ENCODE results near the gene SIL1.
"Not testable (repeated sequence)": the region's sequence is repeated elsewhere in the genome, so short reads cannot be mapped to it uniquely, and the experiment has no call there.

SIL1 gene

GRCh38 chr5:139171779-139172404, 26.3 kb downstream of the SIL1 start:
- no peak for DNase-seq

- no peak for DNase-seq
Measured at GRCh38 chr5:139167952-139168720, 30.0 kb downstream of the SIL1 start.

DNA sequence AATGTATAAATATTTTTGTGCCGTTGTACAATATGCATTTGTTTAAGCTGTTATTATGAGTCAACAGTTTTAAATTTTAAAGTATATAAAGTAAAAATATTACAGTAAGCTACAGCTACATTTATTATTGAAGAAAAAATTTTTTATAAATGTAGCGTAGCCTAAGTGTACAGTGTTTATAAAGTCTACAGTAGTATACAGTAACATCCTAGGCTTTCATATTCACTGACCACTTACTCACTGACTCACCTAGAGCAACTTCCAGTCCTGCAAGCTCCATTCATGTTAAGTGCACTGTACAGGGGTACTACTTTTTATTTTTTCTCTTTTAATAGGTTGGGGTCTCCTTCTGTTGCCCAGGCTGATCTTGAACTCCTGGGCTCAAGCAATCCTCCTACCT, 30.6 kb downstream of the SIL1 start:
- no peak for DNase-seq

DNA sequence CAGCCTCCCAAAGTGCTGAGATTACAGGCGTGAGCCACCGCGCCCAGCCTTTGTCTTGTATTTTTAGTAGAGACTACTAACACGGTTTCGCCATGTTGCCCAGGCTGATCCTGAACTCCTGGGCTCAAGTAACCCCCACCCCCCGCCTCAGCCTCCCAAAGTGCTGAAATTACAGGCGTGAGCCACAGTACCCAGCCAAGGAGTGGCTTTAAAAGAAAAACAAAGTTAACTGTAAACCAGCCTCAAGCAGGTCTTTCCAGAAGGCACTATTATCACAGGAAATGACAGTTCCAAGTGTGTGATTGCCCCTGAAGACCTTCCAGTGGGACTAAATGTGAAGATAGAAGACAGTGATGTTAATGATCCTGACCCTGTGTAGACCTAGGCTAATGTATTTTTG, 31.1 kb downstream of the SIL1 start:
- no peak for DNase-seq

DNA sequence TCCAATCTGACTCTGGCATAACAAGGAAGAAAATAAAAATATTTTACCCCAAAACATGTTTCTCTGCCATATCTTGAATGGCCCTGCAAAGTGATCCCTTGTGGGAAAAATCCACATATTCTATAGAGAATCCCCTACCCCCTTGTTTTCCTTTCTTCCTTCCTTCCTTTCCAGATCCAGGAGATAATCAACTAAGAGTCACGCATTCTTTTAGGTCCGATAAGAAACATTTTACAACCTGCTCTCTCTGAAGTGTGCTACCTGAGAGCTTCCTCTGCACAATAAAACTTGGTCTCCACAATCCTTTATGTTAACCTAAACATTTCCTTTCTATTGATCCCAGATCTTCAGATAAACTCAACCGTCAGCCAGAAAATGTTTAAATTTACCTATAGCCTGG, 33.3 kb downstream of the SIL1 start:
- not testable (repeated sequence) for DNase-seq

DNA sequence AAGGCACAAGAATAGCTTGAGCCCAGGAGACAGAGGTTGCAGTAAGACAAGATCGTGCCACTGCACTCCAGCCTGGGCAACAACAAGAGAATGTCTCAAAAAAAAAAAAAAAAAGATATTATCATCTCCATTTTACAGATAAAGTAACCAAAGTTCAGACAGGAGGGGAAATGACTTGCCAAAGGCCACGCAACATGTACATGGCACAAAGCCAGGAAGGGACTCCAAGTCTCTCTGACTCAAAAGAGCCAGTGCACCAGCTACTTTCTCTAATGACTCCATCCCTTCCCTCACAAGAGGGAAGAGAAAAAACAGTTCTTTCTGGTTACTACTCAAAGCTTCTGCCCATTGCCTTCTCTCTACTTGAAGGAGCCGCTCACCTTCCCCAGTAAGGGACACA, 34.1 kb downstream of the SIL1 start:
- DNase-seq, result no peak

GRCh38 chr5:139162448-139162847, 35.7 kb downstream of the SIL1 start:
- DNase-seq, result no peak

DNA sequence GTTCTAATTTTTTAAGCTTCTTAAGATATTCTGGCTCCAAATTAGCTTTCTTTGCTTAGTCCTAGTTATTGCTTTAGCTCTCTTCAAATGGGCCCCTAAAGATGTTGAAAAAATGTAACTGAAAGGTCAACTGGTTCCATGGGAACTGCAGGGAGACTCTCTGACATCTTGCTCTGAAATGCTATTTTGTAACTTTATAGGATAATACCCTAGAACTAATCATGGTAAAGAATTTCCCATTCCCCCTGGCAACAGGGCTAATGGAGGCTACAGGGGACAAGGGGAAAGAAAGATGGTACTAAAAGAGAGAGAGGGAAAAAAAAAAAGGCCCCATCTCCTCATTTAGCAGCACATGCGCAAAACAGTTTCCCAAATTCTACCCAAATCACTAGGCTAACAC, 39.4 kb downstream of the SIL1 start:
- no peak for DNase-seq

GRCh38 chr5:139157556-139157955, 40.6 kb downstream of the SIL1 start:
- no peak for DNase-seq

- DNase-seq, result no peak
Measured at GRCh38 chr5:139156814-139157213, 41.4 kb downstream of the SIL1 start.

DNA sequence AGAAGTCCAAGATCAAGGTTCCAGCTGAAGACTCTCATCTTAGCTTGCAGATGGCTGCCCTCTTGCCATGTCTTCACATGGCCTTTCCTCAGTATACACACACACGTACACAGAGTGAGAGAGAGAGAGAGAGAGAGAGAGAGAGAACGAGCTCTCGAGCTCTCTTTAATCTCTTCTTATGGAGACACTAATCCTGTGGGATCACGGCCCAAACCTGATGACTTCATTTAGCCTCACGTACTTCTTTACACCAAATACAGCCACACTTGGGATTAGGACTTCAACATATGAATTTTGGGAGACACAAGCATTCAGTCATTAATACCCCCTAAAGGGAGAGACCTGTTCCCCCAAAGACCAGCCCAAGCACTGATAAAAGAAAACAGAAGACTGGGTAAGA, 42.8 kb downstream of the SIL1 start:
- DNase-seq, result no peak

DNA sequence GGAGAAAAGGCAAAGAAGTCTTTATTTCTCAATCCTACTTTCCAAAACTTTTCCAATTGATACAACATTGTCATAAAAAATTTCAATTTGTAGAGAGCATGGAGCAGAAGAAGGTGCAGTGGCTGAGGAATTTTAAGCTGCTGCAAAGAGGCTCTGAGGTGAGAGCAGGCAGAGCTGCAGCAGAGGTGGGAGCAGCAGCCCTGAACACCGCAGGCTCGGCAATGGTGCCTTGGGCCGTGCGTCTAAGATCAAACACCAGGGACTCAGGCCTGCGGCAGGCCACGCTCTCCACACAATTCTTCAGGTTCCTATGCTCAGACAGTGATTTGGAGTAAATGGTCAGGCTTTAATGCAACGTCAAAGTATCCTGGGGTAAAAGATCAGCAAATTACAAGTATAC, 46.3 kb downstream of the SIL1 start:
- no peak for DNase-seq

- no peak for DNase-seq
Measured at GRCh38 chr5:139150367-139150999, 47.7 kb downstream of the SIL1 start.

DNA sequence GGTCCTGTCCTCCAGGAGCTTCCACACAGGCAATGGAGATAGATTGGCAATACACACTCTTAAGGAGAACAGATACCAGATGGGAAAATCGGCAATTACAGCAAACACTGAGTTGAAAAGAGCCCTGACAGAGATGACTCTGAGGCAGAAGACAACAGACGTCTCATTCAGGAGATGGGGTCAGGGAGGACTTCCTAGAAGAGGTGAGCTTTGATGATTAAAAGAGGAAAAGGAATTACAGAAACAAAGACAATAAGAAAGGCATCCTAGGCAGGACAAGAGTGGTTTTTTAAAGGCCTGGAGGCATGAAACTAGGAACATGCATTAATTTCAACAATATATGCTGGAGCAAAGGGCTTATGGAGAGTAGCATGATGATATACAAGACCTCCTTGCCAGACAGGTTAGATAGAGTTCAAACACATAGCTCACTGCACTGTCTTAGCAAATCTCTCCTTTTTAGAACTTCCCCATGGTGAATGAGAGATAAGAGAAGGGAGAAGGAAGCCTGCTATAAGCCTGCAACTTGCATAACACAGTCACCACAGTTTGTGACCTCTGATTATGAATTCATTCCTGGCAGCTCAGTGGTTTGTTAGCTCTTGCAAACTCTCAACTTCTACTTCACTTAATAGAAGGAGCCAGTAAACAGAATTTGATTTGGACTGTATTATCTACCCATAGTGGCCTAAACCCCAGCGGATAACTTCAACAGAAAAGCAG, 48.5 kb downstream of the SIL1 start:
- no peak for DNase-seq

DNA sequence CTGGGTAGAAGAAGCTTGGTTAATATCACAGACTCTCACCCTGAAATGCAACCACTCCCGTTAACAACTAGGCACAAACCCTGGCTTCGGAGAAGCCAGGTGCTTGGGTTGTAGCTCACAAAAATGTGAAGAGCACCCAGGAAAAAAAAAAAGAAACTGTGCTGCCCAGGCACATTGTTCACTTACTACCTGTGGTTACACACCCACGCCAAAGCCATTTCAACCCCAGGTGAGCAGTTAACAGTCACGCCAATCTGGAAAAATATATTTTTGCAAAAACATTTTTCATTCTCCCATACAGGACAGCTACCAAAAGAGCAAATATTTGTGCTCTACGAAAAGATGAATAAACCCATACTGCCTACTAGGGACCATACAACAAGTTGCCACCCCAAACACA, 49.2 kb downstream of the SIL1 start:
- DNase-seq, result no peak

- DNase-seq, result no peak
Measured at GRCh38 chr5:139148306-139148705, 49.9 kb downstream of the SIL1 start.

DNA sequence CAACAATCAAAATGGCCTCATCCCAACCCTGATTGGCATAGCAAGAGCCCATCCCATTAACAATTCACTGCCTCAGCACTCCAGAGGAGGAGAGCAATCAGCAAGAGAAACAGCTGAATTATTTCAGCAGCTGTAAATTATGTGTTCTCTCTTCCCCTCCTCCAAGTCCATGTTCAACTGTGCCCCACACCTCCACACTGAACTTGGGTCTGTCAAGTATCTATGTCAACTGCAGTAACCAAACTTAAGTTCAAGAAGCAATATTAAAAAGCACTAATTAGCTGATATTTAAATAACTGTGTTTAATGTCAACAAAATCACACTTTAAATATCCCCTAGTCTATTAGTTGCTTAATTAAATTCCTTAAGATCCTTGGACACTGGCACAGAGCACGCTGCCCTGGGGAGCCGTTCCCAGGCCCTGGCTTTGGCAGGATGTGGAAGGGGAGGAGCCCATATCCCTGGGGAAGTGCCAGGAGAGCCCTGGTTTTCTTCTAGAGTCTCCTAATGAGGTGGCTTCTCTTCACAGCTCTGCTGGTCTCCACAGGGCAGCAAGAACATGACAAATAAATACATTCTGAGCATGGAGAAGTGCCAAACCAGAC, 50.6 kb downstream of the SIL1 start:
- DNase-seq, result peak; percentile 44

DNA sequence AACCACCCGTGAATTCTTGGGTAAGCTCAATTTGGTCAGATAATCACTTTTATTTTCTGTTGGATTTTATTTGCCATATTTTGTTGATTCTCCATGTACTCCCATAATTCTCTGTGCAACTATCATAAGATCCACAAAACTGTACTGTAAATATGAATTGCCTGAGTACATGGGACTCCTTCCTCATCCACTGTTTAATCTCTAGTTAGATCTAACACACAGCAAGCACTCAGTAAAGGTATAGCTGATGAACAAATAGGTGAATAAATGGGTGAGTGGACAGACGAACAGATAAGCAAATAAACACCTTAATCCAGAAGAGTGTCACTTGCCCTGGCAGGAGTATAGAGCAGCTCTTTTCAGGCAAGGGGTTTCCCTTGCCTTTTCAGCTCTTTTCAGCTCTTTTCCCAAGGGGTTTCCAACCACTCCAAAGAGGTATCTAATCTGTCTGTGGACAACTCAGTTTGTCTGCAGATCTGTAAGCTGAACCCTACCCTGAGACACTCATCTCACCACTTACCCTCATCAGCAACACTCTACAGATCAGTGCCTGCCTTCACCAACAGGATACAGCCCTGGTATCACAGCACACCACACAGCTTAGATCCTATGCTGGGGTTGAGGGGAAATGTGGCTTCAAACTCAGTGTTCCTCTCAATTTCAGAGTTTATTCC, 51.2 kb downstream of the SIL1 start:
- DNase-seq, result no peak

DNA sequence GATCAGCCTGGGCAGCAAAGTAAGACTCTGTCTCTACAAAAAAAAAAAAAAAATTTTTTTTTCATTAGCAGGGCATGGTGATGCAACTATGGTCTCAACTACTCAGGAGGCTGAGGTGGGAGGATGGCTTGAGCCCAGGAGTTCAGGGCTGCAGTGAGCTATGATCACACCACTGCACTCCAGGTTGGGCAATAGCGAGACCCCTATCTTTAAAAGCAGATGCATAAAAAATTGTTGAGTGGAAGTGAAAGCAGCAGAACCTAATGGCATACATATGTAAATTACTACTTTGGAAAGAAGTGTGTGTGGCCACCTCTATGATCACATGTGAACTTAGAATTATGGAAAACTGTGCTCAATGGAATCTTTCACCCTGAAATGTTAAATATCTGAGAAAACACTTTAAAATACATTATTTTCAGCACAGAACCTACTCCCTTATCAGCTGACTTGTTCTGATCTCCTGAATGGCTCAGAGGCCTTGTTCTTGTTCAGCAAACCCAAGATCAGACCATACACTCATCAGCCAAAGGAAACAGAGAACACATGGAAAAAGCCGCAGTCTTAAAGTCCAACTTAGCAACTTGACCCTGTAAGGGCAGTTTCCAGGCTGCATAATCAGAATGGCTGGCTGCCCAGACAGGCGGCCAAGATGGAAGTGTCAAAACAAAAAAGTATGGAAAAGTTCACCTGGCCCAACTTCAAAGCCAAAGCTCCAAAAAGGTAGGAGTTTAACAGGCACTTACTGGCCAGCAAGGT, 56.5 kb downstream of the SIL1 start:
- DNase-seq, result no peak

GRCh38 chr5:139140591-139141071, 57.5 kb downstream of the SIL1 start:
- no peak for DNase-seq

- no peak for DNase-seq
Measured at GRCh38 chr5:139138809-139139208, 59.4 kb downstream of the SIL1 start.

DNA sequence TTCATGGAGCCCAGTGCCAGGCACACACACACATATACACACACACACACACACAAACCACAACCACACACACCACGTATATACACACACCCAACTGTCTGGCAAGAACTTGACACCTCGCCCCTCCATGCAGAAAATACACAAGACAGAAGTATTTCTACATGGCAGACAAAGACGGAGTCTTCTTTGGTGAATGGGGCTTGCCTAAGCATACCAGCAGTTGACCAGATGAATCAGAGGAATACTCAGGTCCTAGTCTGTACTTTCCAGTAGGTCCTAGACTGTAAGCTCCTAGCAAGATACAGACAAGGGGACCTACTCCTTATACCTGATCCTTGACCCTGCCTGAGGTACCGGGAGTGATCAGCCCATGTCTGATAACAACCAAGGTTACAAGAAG, 60.1 kb downstream of the SIL1 start:
- DNase-seq, result no peak

Measured in COR-L47 (cell line).